Activated CD4-positive, alpha-beta T cell treated with anti-CD3 and anti-CD28 coated beads, Interleukin-2, amount 10 ng/mL, durations not matched to agents 7 days and 5 days (primary cell): Measurements from ENCODE around the gene GPR33. TPM values are rescaled to one million over a fixed set of nuclear protein-coding genes. Genes with fewer than 3 reads are reported as not detected.
"Not testable (repeated sequence)": the region's sequence is repeated elsewhere in the genome, so short reads cannot be mapped to it uniquely, and the experiment has no call there.

Source experiments
- CTCF ChIA-PET: fragments of 350-600 bp; sonication (Branson Sonifier 250); formaldehyde crosslinking; loops from one replicate; lab custom pipeline; 2021; ENCODE audit warnings: antibody characterized with exemption; lab: Charles Lee
- POLR2A ChIA-PET: fragments of 350-600 bp; sonication (Branson Sonifier 250); formaldehyde crosslinking; loops from one replicate; lab custom pipeline; 2021; ENCODE audit warnings: antibody characterized with exemption; lab: Charles Lee
- DNase-seq: peaks from one replicate; pipeline ENCODE4 v3.0.0-alpha.2; 2020
- H3K27ac Mint-ChIP-seq: one replicate; pipeline ENCODE4 v1.8.0; 2021; ENCODE audit warnings: mild to moderate bottlenecking, moderate library complexity, mixed read lengths
- H3K27me3 Mint-ChIP-seq: one replicate; pipeline ENCODE4 v1.8.0; 2021; ENCODE audit warnings: mixed read lengths
- H3K36me3 Mint-ChIP-seq: one replicate; pipeline ENCODE4 v1.8.0; 2021; ENCODE audit warnings: low read depth, mixed read lengths
- H3K4me1 Mint-ChIP-seq: one replicate; pipeline ENCODE4 v1.8.0; 2021; ENCODE audit warnings: mixed read lengths
- H3K4me3 Mint-ChIP-seq: one replicate; pipeline ENCODE4 v1.8.0; 2021; ENCODE audit warnings: mild to moderate bottlenecking, moderate library complexity, mixed read lengths
- H3K9me3 Mint-ChIP-seq: one replicate; pipeline ENCODE4 v1.8.0; 2021; ENCODE audit warnings: mixed read lengths
- total RNA-seq, 2 experiments: library from RNA; stranded (reverse); gene quantifications; one replicate each; pipeline ENCODE4 v1.2.3, GENCODE V29; 2021

GPR33 gene
- total RNA-seq, 2 experiments from 2014 or later, result not detected

DNA sequence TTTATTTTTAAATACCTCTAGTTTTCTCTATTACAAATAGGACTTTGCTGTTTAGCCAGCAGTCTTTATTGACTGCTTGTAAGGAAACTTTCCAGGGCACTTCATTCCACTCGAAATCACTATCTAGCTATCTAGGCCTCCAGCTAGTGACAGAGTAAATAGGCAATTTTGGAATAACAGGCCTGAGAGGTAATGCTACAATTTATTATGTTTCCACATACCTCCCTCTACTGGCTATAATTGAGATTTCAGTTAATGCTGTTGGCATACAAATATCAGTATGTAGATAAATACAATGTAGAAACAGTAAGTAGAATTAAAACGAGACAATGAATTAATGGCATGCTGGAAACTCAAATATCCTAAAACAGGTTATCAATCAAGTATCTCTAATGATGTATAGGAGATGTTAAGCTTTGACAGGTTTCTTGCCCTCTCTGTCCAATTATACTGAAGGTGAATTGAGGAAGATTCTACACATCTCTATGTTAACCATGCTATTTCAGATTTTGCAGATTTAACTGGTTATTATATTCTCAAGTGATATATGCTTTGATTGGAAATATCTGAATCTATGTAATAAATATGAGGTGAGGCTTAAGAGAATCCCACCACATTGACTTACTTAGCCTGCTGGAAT is 37.7 kb downstream of the GPR33 start:
- Mint-ChIP-seq H3K9me3 (no peaks in the 10 kb centered on the region), H3K36me3 (peaks cover 18% of the 10 kb centered on the region), H3K4me3 (no peak overlapping the region), H3K27ac (no peak overlapping the region), H3K27me3 (no peaks in the 10 kb centered on the region), H3K4me1 (peaks cover 3% of the 10 kb centered on the region)
- ChIA-PET POLR2A (interaction anchor here (1.2 kb wide), 1 partner anchor 30 kb away, joined by 4 read pairs; the partner anchor contains the start of gene HEATR5A), CTCF (interaction anchor here (0.8 to 1.3 kb wide), 2 partner anchors 28 to 76 kb away, joined by 3 to 4 read pairs; no protein-coding TSS in a partner anchor)
- no peak for DNase-seq

DNA sequence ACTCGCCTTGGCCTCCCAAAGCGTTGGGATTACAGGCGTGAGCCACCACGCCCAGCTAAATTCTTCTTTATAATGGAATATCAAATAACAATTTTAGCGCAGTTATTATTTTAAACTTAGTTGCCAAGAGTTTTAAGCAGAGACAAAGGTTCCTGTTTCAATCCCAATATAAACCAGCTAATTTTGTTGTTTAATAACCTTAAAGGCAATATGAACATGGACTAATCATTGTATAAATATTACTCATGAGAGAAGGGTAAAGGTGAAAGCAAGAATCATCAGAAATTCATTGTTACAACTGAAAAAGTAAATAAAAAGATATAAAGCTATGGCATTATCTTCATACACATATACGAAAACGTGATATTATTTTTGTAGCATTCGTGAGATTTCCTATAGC is 38.7 kb downstream of the GPR33 start:
- no peak overlapping the region for H3K27ac Mint-ChIP-seq
- POLR2A ChIA-PET, result no interaction called here
- H3K27me3 Mint-ChIP-seq, result no peaks in the 10 kb centered on the region
- DNase-seq, result no peak
- CTCF ChIA-PET, result interaction anchor here (0.8 to 1.3 kb wide), 2 partner anchors 27 to 75 kb away, joined by 3 to 4 read pairs; no protein-coding TSS in a partner anchor
- H3K9me3 Mint-ChIP-seq, result no peaks in the 10 kb centered on the region
- H3K4me3 Mint-ChIP-seq, result no peak overlapping the region
- H3K4me1 Mint-ChIP-seq, result no peaks in the 10 kb centered on the region
- peaks cover 19% of the 10 kb centered on the region for H3K36me3 Mint-ChIP-seq

DNA sequence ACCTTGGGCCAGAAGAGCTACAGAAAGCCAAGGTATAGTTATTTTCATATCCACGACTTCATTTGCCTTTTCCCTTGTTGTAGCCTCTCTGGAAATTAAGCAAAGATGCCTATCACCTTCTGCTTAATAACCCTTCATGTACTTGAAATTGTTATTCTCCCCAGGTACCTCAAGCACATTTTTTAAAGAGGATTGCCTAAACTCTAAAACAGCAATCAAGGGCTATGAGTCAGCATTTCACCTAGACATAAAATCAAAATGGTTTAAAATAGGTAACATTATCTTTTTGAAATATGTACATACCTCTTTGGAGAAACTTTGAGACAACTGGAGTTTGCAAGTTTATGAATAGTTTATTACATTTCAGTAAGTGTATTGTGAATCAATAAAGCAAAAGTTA is 42.1 kb downstream of the GPR33 start:
- H3K27me3 Mint-ChIP-seq, result no peaks in the 10 kb centered on the region
- H3K9me3 Mint-ChIP-seq, result no peaks in the 10 kb centered on the region
- ChIA-PET CTCF (no interaction called here), POLR2A (no interaction called here)
- no peak for DNase-seq
- no peak overlapping the region for H3K4me3 Mint-ChIP-seq
- peaks cover 16% of the 10 kb centered on the region for H3K36me3 Mint-ChIP-seq
- H3K4me1 Mint-ChIP-seq, result no peaks in the 10 kb centered on the region
- H3K27ac Mint-ChIP-seq, result no peak overlapping the region

DNA sequence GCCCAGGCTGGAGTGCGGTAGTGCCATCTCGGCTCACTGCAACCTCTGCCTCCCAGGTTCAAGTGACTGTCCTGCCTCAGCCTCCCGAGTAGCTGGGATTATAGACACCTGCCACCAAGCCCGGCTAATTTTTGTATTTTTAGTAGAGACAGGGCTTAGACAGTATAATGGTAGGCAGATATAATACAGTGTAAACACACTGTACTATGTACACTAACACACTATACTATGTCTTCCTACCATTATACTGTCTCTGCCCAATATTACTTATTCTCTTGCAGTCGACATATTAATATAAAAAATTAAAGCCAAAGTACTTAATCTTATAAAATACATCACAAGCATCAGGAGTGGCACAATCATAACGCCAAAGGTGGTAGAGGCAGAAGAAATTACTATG is 45.6 kb downstream of the GPR33 start:
- H3K4me3 Mint-ChIP-seq, result no peak overlapping the region
- no peak for DNase-seq
- peaks cover 3% of the 10 kb centered on the region for H3K9me3 Mint-ChIP-seq
- ChIA-PET POLR2A (no interaction called here), CTCF (no interaction called here)
- H3K27ac Mint-ChIP-seq, result no peak overlapping the region
- H3K36me3 Mint-ChIP-seq, result peaks cover 21% of the 10 kb centered on the region
- H3K4me1 Mint-ChIP-seq, result no peaks in the 10 kb centered on the region
- H3K27me3 Mint-ChIP-seq, result no peaks in the 10 kb centered on the region

DNA sequence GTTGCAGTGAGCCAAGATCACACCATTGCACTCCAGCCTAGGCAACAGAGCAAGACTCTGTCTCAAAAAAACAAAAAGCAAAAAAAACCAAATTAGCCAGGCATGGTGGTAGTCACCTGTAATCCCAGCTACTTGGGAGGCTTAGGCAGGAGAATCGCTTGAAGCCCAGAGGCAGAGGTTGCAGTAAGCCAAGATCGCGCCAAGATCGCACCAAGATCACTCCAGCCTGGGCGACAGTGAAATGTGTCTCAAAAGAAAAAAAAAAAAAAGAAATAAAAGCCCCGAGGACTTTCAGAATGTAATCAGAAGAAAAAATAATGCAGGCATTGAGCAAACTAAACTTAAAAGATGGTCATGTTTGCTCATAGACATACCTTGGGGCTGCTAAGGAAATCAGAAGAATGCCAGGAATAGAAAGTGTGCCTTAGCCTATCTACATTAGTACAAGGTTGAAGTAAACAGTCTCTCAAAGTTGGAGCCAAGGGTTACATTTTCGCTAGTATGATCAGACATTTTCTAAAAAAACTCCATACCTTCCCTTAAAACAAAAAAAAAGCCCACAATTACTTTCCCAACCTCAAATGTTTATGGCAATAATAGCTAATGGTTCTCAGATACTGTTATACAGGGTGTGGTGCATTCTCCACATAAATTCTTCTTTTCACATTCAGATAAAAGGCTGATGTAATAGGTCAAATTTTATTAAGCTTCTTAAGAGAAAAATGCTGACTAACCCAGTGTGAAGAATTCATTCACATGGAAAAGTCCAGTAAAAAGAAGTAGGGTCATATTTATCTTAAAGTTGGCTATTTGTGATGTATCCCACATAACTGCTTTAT is 46.3 kb downstream of the GPR33 start:
- POLR2A ChIA-PET, result no interaction called here
- Mint-ChIP-seq H3K4me3 (no peak overlapping the region), H3K27me3 (no peaks in the 10 kb centered on the region)

DNA sequence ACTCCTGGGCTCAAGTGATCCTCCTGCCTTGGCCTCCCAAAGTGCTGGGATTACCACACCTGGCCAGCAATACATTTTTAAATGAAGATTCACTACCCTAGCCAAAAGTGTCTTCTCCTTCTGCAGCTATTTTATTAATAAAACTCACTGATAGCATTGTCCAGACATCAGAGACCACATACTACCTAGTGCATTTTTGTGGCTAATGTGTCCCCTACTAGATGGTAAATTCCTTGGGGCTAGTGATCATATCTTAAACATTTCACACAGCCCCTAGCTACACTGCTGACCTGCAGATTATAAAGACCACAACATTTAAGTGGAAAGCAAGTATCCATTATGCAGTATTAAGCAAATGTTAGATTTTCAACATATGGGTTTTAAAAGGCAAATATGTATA is 47.6 kb downstream of the GPR33 start:
- CTCF ChIA-PET, result no interaction called here
- Mint-ChIP-seq H3K4me3 (no peak overlapping the region), H3K4me1 (no peaks in the 10 kb centered on the region), H3K27ac (no peak overlapping the region), H3K36me3 (peaks cover 18% of the 10 kb centered on the region), H3K27me3 (no peaks in the 10 kb centered on the region), H3K9me3 (peaks cover 3% of the 10 kb centered on the region)
- DNase-seq, result no peak
- POLR2A ChIA-PET, result no interaction called here

More for the DNA sequence above, 46.3 kb downstream of the GPR33 start:
- no peak overlapping the region for H3K27ac Mint-ChIP-seq
- H3K36me3 Mint-ChIP-seq, result peaks cover 19% of the 10 kb centered on the region
- H3K9me3 Mint-ChIP-seq, result peaks cover 3% of the 10 kb centered on the region
- DNase-seq, result no peak
- CTCF ChIA-PET, result interaction anchor here (0.9 kb wide), 1 partner anchor 474 kb away, joined by 3 read pairs; no protein-coding TSS in a partner anchor
- no peaks in the 10 kb centered on the region for H3K4me1 Mint-ChIP-seq

DNA sequence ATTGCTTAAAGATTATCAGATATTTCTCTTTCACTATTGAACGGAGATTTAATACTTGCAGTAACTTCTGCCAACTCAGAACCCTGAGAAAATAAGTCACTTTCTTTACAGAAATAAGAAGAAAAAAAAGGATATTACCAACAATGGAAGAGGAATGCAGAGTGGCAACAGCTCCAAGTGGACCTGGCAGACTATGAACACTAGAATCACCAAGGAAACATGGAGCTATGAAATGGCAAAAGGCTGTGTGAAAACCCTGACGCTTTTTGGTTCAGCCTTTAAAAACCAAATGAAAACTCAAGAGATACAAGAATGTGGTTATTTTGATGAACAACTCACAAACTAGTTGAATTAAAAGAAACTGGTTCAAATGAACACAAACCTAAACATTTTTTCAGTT is 48.3 kb downstream of the GPR33 start:
- H3K9me3 Mint-ChIP-seq, result peaks cover 3% of the 10 kb centered on the region
- ChIA-PET POLR2A (no interaction called here), CTCF (no interaction called here)
- H3K27ac Mint-ChIP-seq, result no peak overlapping the region
- H3K36me3 Mint-ChIP-seq, result peaks cover 18% of the 10 kb centered on the region
- DNase-seq, result no peak
- no peaks in the 10 kb centered on the region for H3K4me1 Mint-ChIP-seq
- H3K4me3 Mint-ChIP-seq, result no peak overlapping the region
- no peaks in the 10 kb centered on the region for H3K27me3 Mint-ChIP-seq

DNA sequence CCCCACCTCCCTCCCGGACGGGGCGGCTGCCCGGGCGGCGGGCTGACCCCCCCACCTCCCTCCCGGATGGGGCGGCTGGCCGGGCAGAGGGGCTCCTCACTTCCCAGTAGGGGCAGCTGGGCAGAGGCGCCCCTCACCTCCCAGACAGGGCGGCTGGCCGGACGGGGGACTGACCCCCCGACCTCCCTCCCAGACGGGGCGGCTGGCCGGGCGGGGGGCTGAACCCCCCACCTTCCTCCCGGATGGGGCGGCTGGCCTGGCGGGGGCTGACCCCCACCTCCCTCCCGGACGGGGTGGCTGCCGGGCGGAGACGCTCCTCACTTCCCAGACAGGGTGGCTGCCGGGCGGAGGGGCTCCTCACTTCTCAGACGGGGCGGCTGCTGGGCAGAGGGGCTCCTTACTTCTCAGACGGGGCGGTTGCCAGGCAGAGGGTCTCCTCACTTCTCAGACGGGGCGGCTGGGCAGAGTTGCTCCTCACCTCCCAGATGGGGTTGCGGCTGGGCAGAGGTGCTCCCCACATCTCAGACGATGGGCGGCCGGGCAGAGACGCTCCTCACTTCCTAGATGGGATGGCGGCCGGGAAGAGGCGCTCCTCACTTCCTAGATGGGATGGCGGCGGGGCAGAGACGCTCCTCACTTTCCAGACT is 50.7 kb downstream of the GPR33 start:
- POLR2A ChIA-PET, H3K27ac Mint-ChIP-seq, H3K9me3 Mint-ChIP-seq, H3K27me3 Mint-ChIP-seq, DNase-seq, CTCF ChIA-PET, H3K4me1 Mint-ChIP-seq, H3K4me3 Mint-ChIP-seq: not testable (repeated sequence)
- H3K36me3 Mint-ChIP-seq, result peaks cover 18% of the 10 kb centered on the region

DNA sequence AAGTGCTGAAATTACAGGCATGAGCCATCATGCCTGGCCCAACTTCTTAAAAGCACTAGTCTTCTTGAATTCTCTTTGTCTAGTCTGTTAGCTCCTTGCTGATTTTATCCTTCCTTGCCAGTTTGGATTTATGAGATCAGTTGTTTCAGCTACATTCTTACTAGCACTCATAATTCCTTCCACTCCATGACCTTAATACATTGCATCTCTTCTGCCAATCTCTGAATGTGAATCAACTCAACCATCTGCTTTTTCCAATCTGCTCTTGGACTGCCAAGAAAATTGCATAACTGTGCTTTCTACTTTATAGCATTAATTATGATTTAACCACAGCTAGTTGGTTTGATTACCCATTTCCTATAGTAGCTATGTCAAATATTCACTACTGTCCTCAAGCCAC is 52.6 kb downstream of the GPR33 start:
- CTCF ChIA-PET, result interaction anchor here (1.3 kb wide), 1 partner anchor 11 kb away, joined by 3 read pairs; no protein-coding TSS in a partner anchor
- no peaks in the 10 kb centered on the region for H3K27me3 Mint-ChIP-seq
- POLR2A ChIA-PET, result no interaction called here
- no peak for DNase-seq
- H3K9me3 Mint-ChIP-seq, result peaks cover 3% of the 10 kb centered on the region
- no peak overlapping the region for H3K27ac Mint-ChIP-seq
- no peaks in the 10 kb centered on the region for H3K4me1 Mint-ChIP-seq
- peaks cover 20% of the 10 kb centered on the region for H3K36me3 Mint-ChIP-seq
- no peak overlapping the region for H3K4me3 Mint-ChIP-seq

Other genes starting within 250 kb of the GPR33 start
- gene HEATR5A, start 67.5 kb downstream of the GPR33 start, total RNA-seq, result 1 to 10 TPM; 7.1 to 9.6 TPM
- 10 to 100 TPM; 15.2 to 15.7 TPM for gene DTD2, start 30.5 kb downstream of the GPR33 start, total RNA-seq
- gene NUBPL, start 73.4 kb upstream of the GPR33 start, total RNA-seq, result 1 to 10 TPM; 4.8 to 6.4 TPM